Endodermal cell (in vitro differentiated cells): ENCODE data around the gene PI4KA. TPM values are rescaled to one million over a fixed set of nuclear protein-coding genes. Genes with fewer than 3 reads are reported as not detected.
A peak's percentile ranks its signal among the peaks of the same experiment; 100 is the strongest.
"Not testable (repeated sequence)": the region's sequence is repeated elsewhere in the genome, so short reads cannot be mapped to it uniquely, and the experiment has no call there.

ENCODE experiments used
- DNase-seq: peaks from one replicate; pipeline ENCODE4 v3.0.0-alpha.2; 2017
- H3K27ac ChIP-seq: 2 replicates; pipeline ENCODE4 v1.5.1; 2013; ENCODE audit warnings: mild to moderate bottlenecking, low read depth, low read length, moderate library complexity
- H3K27me3 ChIP-seq: 2 replicates; pipeline ENCODE4 v1.6.1; 2013; ENCODE audit warnings: mild to moderate bottlenecking, low read length, moderate library complexity; ENCODE audit not compliant: insufficient read depth, control insufficient read depth, poor library complexity, severe bottlenecking
- H3K36me3 ChIP-seq: 2 replicates; pipeline ENCODE4 v1.7.0; 2013; ENCODE audit warnings: mild to moderate bottlenecking, low read length, moderate library complexity; ENCODE audit not compliant: control insufficient read depth, insufficient read depth
- H3K4me1 ChIP-seq: one replicate; pipeline ENCODE4 v1.7.0; 2013; ENCODE audit warnings: low read length; ENCODE audit not compliant: control insufficient read depth, insufficient read depth
- H3K4me3 ChIP-seq: 2 replicates; pipeline ENCODE4 v1.5.1; 2013; ENCODE audit warnings: mild to moderate bottlenecking, low read length, moderate library complexity
- H3K9ac ChIP-seq: 2 replicates; pipeline ENCODE4 v1.6.1; 2013; ENCODE audit warnings: mild to moderate bottlenecking, low read length, moderate library complexity; ENCODE audit not compliant: poor library complexity, severe bottlenecking; ENCODE audit errors: extremely low read depth
- H3K9me3 ChIP-seq: 2 replicates; pipeline ENCODE4 v1.6.1; 2013; ENCODE audit warnings: mild to moderate bottlenecking, low read length, moderate library complexity; ENCODE audit not compliant: control insufficient read depth
- H3K27ac Mint-ChIP-seq: 2 replicates; pipeline ENCODE4 v1.8.0; 2020; ENCODE audit warnings: mixed read lengths
- H3K27me3 Mint-ChIP-seq: 2 replicates; pipeline ENCODE4 v1.8.0; 2021; ENCODE audit warnings: mild to moderate bottlenecking, mixed read lengths; ENCODE audit not compliant: insufficient read depth
- H3K36me3 Mint-ChIP-seq: 2 replicates; pipeline ENCODE4 v1.8.0; 2020; ENCODE audit warnings: low read depth, mixed read lengths
- H3K4me1 Mint-ChIP-seq: 2 replicates; pipeline ENCODE4 v1.8.0; 2020; ENCODE audit warnings: mixed read lengths
- H3K4me3 Mint-ChIP-seq: 2 replicates; pipeline ENCODE4 v1.8.0; 2020; ENCODE audit warnings: mild to moderate bottlenecking, moderate library complexity, mixed read lengths
- H3K9me3 Mint-ChIP-seq: 2 replicates; pipeline ENCODE4 v1.8.0; 2020; ENCODE audit warnings: mild to moderate bottlenecking, mixed read lengths
- CTCF ChIP-seq: fragments of 200-600 bp; sonication (generic); conservative IDR thresholded peaks from 2 replicates; pipeline ENCODE4 v1.5.0; 2021; ENCODE audit warnings: antibody characterized with exemption, mild to moderate bottlenecking
- WGBS, 2 experiments: methylation state at CpG; one replicate each; pipeline versions ENCODE4 v1.1.5 to v1.1.7; 2013; ENCODE audit warnings: missing lambda C conversion rate in 2 of 2, mixed read lengths in 1 of 2; ENCODE audit not compliant: insufficient coverage in 1 of 2, insufficient read length in 1 of 2; 5-methylcytosine and 5-hydroxymethylcytosine counted together
- total RNA-seq, 2 donors: library from RNA; stranded (reverse); fragmentation: NEBNext Ultra II Directional in 1 of 2; extraction: Animal tissue kit (Norgen Biotek cat#: 25700) in 1 of 2; gene quantifications; 2 replicates in 1 of 2; 3 replicates in 1 of 2; pipeline ENCODE4 v1.2.1, GENCODE V29; 2021

The PI4KA gene
- total RNA-seq, 2 donors from 2014 or later, result 49.0 to 62.0 TPM

DNA sequence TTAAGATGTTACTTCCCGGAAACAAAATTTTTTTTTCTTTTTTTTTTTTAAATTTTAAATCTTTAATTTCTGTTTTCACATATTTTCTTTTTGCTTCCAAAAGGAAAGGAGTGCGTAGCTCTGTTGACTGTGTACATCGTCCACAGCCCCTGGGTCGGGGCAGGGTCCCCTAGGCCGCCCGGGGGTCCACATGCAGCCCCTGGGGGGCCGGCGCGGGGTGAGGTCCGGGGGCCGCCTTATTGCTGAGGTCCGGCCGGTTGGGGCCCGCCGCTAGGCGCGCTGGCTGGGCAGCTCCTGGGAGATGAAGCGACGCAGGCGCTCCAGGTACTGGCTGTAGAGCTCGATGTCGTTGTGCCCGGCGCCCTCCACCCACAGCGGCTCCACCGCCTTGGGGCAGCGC lies 191.1 kb downstream of the PI4KA start:
- H3K4me1 Mint-ChIP-seq, H3K9ac ChIP-seq, H3K36me3 ChIP-seq, H3K27ac ChIP-seq, DNase-seq, H3K4me3 Mint-ChIP-seq, H3K9me3 Mint-ChIP-seq, H3K27me3 Mint-ChIP-seq, H3K9me3 ChIP-seq, H3K27me3 ChIP-seq, H3K4me1 ChIP-seq, H3K36me3 Mint-ChIP-seq, H3K27ac Mint-ChIP-seq, H3K4me3 ChIP-seq: not testable (repeated sequence)
- WGBS, 2 experiments, result 88% methylated on average over 6 of the region's 27 CpGs; no CpG with 5 or more reads in 1 of the 2 experiments

DNA sequence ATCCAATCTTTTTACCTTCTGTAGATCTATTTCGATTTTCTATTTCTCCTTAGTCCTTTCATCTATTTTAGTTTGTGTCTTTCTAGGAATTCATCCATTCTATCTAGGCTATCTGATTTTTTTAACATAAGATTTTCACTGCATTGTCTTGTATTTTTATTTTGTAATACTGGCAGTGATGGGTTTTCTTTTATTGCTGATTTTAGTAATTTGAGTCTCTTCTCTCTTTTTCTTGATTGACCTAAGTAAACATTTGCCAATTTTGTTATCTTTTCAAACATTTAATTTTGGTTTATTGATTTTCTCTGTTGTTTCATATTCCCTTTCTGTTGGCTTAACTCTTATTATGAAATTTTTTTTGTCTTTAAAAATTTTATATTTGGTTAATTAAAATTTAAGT lies 192.1 kb downstream of the PI4KA start:
- no peaks in the 10 kb centered on the region for H3K4me1 Mint-ChIP-seq

GRCh38 chr22:20664594-20664959 lies 194.0 kb downstream of the PI4KA start:
- Mint-ChIP-seq H3K4me3 (no peak overlapping the region), H3K9me3 (no peaks in the 10 kb centered on the region), H3K27me3 (peaks cover 2% of the 10 kb centered on the region), H3K4me1 (no peaks in the 10 kb centered on the region), H3K27ac (no peak overlapping the region), H3K36me3 (no peaks in the 10 kb centered on the region)
- Histone ChIP-seq H3K4me1 (no peaks in the 10 kb centered on the region), H3K4me3 (no peak overlapping the region), H3K27ac (no peak overlapping the region), H3K9me3 (no peaks in the 10 kb centered on the region), H3K36me3 (no peaks in the 10 kb centered on the region), H3K9ac (no peak overlapping the region), H3K27me3 (peaks cover 3% of the 10 kb centered on the region)
- no peak for TF ChIP-seq CTCF
- 100% methylated on average over 1 of the region's 1 CpG; no CpG with 5 or more reads in 1 of the 2 experiments for WGBS, 2 experiments
- DNase-seq, result no peak

More for the DNA sequence above, 192.1 kb downstream of the PI4KA start:
- 91% methylated on average over 1 of the region's 1 CpG; no CpG with 5 or more reads in 1 of the 2 experiments for WGBS, 2 experiments
- Histone ChIP-seq H3K4me3 (no peak overlapping the region), H3K27ac (no peak overlapping the region), H3K4me1 (no peaks in the 10 kb centered on the region), H3K36me3 (no peaks in the 10 kb centered on the region), H3K27me3 (no peaks in the 10 kb centered on the region), H3K9me3 (no peaks in the 10 kb centered on the region), H3K9ac (no peak overlapping the region)
- Mint-ChIP-seq H3K36me3 (no peaks in the 10 kb centered on the region), H3K27me3 (no peaks in the 10 kb centered on the region), H3K4me3 (no peak overlapping the region), H3K9me3 (no peaks in the 10 kb centered on the region), H3K27ac (no peak overlapping the region)
- no peak for DNase-seq
- TF ChIP-seq CTCF, result no peak

- Histone ChIP-seq H3K27ac (no peak overlapping the region), H3K27me3 (peaks cover 8% of the 10 kb centered on the region), H3K4me1 (no peaks in the 10 kb centered on the region), H3K9ac (no peak overlapping the region), H3K36me3 (no peaks in the 10 kb centered on the region), H3K4me3 (no peak overlapping the region), H3K9me3 (no peaks in the 10 kb centered on the region)
- peak; percentile 31 for DNase-seq
- H3K9me3 Mint-ChIP-seq, result no peaks in the 10 kb centered on the region
- no peak for TF ChIP-seq CTCF
- no peaks in the 10 kb centered on the region for H3K4me1 Mint-ChIP-seq
- H3K36me3 Mint-ChIP-seq, result no peaks in the 10 kb centered on the region
- H3K4me3 Mint-ChIP-seq, result no peak overlapping the region
- WGBS, 2 experiments, result 92 to 98% methylated on average over 5 to 7 of the region's 7 CpGs
- H3K27ac Mint-ChIP-seq, result no peak overlapping the region
- peaks cover 7% of the 10 kb centered on the region for H3K27me3 Mint-ChIP-seq
Measured at GRCh38 chr22:20663941-20664593, 194.5 kb downstream of the PI4KA start.
